Dedifferentiated amniotic fluid mesenchymal stem cell (primary cell): ENCODE measurements around the gene BEST2.

Experiments
- DNase-seq: peaks from one replicate; pipeline ENCODE4 v3.0.0-alpha.2; 2016; ENCODE audit errors: extremely low spot score

Gene BEST2

DNA sequence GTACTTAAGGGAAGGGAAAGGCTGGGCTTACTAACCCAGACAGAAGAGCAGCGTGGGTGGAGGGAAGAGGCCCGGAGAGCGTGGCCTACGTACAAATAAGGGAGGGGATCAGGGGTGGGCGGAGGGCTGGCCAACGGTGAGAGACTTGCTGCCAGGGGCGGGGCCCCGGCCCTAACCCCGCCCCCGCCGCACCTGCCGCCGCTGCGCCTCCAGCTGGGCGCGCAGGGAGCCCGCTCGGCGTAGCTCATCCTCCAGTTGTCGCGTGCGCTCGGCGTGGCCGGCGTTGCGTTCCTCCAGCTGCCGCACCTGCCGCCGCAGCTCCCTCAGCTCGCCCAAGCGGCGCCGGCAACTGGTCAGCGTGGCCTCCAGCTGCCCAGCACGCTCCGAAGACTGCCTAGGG lies 18.1 kb downstream of the BEST2 start:
- DNase-seq: no peak

GRCh38 chr19:12770922-12771321 lies 19.3 kb downstream of the BEST2 start:
- DNase-seq: no peak

DNA sequence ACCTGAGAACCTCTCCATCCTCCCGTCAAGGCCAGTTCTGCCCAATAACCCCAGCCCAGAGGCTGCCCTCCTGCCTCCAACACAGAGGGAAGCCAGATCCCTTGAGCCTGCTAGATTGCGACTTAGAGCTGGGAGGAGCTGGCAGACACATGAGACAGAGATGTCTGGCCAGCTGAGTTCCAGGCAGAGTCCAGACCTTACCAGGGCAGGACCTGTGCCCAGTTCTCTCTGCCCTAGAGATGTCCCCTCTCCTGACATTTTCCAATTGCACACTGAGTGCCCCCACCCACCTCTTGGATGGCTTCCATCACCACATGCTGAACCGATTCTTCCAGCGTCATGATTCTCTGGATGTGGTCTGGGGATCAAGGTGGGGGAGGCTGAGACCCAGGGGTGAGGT lies 20.7 kb downstream of the BEST2 start:
- DNase-seq: no peak

DNA sequence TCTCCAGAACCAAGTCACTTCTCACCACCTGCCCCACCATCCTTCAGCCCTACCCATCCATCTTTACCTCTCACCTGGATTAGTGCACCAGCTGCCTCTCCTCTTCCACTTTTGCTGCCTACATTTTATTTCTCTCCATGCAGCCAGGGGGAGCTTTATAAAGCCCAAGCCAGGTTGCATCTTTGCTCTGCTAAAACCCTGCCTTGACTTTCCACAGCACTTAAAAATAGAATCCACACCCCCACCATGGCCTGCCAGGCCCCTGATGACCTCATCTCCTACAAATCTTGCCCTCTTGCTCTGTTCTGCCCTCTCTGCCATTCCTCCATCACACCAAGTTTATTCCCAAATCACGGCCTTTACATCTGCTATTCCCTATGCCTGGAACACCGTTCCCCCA lies 22.0 kb downstream of the BEST2 start:
- no peak for DNase-seq

- no peak for DNase-seq
Observed at GRCh38 chr19:12774588-12775555, 23.3 kb downstream of the BEST2 start, which contains the start of gene HOOK2. Gene HOOK2 (minus strand): TSS chr19:12775552. CDS start chr19:12775449, 103 bp downstream.

DNA sequence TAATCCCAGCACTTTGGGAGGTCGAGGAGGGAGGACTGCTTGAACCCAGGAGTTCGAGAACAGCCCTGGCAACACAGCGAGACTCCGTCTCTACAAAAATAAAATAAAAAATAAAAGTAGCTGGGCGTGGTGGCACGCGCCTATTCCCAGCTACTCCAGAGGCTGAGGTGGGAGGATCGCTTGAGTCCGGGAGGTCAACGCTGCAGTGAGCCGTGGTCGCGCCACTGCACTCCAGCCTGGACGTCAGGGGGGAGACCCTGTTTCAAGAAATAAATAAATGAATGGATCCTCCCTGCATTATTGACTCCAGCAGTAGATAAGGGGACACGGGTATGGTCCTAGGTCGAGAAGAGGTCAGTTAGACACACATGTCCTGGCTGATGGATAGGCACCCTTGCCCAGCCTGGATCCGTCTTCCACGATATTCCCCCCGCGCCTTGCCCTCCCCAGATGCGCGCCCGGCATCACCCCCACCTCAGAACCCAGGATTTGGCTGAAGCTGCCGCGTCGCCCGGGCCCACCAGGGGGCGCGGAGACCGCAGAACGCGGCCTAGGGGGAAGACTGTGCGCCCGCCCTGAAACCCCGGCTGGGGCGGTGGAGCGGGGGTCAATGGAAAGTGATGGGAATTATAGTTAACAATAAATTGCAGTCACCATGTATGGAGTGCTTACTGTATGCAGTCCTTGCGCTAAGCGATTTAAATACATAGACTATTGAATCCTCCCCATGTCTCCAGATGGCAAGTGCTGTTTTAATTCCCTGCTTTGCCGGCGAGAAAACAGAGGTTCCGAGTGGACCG lies 25.8 kb downstream of the BEST2 start:
- DNase-seq: peak; percentile 63

DNA sequence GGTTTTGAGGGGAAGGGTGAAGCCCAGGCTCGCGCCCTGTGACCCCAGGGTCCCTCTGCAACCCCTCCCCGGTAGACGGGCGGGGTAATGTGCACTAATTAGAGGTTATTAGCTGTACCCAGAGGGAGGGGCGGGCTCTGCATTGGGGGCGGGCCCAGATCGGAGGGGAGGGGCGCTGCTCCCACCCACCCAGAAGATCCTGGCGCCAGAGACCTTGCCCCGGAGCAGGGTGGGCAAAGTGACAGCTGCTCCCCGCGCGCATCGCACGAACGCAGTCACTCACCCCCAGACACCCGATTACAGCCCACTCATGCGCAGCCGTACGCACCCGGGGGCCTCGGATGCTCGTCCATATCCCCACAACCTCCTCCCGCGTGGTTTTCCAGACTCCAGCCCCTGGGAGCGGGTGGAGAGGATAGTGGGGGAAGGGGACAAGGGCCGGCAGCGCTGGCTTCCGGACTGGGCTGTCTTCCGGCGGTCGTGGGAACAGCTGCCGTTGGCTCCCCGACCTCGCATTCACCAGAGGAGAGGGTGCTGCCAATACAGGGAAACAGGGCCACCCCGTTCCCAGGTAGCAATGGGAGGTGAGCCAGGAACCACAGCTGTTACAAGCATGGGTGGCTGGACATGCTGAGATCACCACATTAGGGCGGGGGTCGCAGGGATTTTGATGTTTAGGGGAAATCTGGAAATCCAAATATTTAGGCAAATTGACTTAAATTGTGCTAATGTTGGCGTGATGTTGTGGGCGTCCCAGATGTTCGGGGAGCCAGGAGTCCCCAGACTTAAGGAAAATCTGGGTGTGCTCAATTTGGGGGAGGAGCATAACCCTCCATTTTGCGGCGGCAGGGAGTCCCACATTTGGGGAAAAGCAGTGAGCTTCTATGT lies 26.7 kb downstream of the BEST2 start:
- peak; percentile 59 for DNase-seq

DNA sequence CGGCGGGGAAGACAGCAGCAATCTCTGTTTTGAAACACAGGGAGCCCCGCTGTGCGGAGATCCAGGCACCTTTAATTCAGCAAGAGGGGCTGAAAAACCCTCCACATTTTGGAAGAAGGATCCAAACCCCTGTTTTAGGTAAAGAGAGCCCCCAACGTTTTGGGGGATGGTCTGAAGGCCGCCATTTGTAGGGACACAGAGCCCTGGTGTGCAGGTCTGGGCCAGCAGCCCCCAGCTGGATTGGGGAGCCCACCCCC lies 27.2 kb downstream of the BEST2 start:
- no peak for DNase-seq

GRCh38 chr19:12779162-12779993 lies 27.8 kb downstream of the BEST2 start:
- peak; percentile 53 for DNase-seq

DNA sequence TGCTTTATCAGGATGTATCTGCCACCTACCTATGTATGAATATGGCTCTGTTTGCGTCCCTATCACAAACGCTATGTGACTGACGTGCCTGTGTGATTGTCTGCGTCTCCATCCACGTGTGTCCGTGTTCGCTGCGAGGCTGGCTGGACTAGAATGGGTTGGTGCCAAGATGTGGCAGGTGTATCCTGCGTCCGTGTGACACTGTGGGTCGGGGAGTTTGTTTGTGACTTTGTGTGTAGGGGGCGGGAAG lies 30.5 kb downstream of the BEST2 start:
- DNase-seq: no peak

- peak; percentile 47 for DNase-seq
Observed at GRCh38 chr19:12782424-12783290, 31.1 kb downstream of the BEST2 start.

- DNase-seq: no peak
Observed at GRCh38 chr19:12783291-12783848, 31.8 kb downstream of the BEST2 start.

- no peak for DNase-seq
Observed at GRCh38 chr19:12783849-12784393, 32.3 kb downstream of the BEST2 start.

GRCh38 chr19:12784394-12784870 lies 32.8 kb downstream of the BEST2 start:
- DNase-seq: no peak

- no peak for DNase-seq
Observed at GRCh38 chr19:12784871-12785430, 33.4 kb downstream of the BEST2 start.

DNA sequence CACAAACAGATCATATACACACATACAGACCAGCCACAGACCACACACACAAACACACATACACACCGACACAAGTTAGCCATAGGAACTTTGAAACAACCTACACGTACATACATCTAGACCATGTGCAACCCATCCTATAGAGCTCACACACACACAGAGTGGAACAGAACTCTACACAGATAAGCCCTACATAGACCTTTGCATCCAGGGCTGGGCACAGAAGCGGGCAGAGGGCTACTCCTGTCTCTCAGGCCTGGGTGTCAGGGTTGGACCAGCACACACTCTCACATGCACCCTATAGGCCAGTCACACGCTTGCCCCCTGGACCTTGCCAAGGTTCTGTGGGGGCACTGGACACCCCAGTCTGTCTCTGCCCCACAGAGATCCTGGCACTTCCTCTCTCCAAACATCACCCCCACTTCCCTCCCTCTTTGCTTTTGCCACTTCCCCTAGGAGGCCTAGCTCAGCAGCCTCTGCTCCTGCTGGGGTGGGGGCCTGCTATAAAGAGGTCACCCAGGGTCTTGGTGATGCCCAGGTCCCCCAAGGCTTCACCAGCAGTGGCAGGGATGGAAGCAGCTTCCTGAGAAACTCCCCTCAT lies 33.9 kb downstream of the BEST2 start:
- DNase-seq: no peak

- DNase-seq: no peak
Observed at GRCh38 chr19:12786141-12786870, 34.7 kb downstream of the BEST2 start.

- DNase-seq: no peak
Observed at GRCh38 chr19:12786952-12787351, 35.4 kb downstream of the BEST2 start.
